Measurements from ENCODE around the gene NACAD.

DNA sequence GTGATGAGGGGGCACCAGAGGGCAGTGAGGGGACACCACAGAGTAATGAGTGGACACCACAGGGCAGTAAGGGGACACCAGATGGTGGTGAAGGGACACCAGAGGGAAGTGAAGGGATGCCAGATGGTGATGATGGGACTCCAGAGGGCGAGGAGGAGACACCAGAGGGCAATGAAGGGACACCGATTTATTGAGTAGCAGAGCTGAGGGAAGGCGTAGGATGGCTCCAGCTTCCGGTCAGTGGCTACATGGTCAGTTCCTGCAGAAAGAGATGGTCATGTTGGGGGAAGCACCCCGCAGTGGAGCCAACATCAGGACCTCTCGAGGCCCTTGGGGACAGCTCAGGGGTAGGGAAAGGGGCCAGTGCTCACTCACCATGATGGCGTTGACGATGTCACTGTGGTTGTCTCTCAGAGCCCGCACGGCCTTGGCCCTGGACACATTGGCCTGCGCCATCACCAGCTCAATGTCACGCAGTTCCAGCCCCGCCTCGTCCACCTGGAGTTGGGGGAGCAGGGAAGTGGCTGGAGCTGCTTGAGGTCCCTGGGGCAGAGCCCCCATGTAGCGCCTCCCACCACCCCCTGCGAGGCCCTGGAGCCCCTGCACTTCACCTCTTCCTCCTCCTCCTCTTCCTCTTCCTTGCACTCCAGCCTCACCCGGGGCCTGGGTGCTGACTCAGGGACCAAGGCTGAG is 8.4 kb downstream of the NACAD start:
- TF ChIP-seq, protein P1, sequence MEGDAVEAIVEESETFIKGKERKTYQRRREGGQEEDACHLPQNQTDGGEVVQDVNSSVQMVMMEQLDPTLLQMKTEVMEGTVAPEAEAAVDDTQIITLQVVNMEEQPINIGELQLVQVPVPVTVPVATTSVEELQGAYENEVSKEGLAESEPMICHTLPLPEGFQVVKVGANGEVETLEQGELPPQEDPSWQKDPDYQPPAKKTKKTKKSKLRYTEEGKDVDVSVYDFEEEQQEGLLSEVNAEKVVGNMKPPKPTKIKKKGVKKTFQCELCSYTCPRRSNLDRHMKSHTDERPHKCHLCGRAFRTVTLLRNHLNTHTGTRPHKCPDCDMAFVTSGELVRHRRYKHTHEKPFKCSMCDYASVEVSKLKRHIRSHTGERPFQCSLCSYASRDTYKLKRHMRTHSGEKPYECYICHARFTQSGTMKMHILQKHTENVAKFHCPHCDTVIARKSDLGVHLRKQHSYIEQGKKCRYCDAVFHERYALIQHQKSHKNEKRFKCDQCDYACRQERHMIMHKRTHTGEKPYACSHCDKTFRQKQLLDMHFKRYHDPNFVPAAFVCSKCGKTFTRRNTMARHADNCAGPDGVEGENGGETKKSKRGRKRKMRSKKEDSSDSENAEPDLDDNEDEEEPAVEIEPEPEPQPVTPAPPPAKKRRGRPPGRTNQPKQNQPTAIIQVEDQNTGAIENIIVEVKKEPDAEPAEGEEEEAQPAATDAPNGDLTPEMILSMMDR (IDR thresholded peaks at IDR 0.05), result no peak
- TF ChIP-seq POLR2A (IDR thresholded peaks at IDR 0.05), result no peak
